DMS114 treated with DMSO at 0.1 percent for 48 hours (cell line): ENCODE measurements around the gene AIPL1.

ENCODE experiments used
- DNase-seq: peaks from one replicate; lab custom pipeline; 2025; ENCODE audit not compliant: unreplicated experiment; lab: John Stamatoyannopoulos, UW

Gene AIPL1

DNA sequence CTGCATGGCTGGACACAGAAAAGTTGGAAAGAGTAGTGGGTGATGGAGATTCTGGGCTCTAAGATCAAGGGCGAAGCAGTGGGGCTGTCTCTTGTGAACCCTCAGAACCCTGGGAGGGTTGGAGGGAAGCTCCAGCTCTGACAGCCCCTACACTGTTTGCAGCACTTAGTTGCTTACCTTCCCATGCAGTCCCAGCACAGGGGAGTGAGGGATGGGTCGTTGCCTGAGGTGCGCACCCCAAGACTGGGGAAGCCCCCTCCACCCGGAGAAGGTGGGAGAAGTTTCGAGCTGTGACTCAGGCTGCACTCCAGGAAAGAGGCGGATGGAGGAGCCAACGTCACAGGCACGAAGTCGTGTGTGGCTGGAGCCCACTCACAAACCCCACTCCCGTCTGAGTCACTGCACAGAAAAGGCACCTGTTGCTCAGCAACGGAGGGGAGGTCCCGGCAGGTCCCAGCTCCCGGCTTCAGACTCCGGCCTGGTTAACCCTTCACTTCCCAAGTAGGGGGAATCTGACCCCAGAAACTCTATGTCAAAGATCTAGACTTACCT, 60.1 kb downstream of the AIPL1 start:
- DNase-seq = no peak

DNA sequence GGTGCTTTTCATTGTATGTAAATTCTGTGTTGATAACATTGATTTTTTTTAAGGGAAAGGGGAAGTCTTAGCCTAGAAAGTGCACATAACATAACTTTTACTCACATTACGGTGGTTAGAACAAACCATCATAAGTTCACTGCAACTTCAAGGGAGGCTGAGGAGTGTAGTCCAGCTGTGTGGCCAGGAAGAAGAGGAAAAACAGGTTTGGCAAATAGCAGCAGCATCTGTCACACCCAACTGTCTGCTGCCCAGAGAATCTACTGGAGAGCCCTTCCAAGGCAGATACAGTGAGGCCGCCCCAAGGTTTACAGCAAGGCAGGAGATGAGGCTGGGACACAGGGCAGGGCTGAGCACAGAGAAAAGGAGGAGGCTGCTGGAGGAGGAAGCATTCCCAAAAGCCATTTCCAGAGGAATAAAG, 60.6 kb downstream of the AIPL1 start:
- no peak for DNase-seq
